ENCODE data around the gene IKBKE.

The IKBKE gene

DNA sequence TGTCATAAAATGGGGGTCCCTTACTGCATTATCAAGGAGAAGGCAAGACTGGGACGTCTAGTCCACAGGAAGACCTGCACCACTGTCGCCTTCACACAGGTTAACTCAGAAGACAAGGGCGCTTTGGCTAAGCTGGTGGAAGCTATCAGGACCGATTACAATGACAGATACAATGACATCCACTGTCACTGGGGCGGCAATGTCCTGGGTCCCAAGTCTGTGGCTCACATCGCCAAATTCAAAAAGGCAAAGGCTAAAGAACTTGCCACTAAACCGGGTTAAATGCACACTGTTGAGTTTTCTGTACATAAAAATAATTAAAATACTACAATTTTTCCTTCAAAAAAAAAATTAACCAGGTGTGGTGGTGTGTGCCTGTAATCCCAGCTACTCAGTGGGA, 59.1 kb downstream of the IKBKE start:
- H3K27ac ChIP-seq: no peak overlapping the region
- TF ChIP-seq ZFX (IDR thresholded peaks at IDR 0.05; ENCODE audit: borderline replicate concordance): no peak
- TF ChIP-seq, protein P1, sequence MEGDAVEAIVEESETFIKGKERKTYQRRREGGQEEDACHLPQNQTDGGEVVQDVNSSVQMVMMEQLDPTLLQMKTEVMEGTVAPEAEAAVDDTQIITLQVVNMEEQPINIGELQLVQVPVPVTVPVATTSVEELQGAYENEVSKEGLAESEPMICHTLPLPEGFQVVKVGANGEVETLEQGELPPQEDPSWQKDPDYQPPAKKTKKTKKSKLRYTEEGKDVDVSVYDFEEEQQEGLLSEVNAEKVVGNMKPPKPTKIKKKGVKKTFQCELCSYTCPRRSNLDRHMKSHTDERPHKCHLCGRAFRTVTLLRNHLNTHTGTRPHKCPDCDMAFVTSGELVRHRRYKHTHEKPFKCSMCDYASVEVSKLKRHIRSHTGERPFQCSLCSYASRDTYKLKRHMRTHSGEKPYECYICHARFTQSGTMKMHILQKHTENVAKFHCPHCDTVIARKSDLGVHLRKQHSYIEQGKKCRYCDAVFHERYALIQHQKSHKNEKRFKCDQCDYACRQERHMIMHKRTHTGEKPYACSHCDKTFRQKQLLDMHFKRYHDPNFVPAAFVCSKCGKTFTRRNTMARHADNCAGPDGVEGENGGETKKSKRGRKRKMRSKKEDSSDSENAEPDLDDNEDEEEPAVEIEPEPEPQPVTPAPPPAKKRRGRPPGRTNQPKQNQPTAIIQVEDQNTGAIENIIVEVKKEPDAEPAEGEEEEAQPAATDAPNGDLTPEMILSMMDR (IDR thresholded peaks at IDR 0.05): no peak

DNA sequence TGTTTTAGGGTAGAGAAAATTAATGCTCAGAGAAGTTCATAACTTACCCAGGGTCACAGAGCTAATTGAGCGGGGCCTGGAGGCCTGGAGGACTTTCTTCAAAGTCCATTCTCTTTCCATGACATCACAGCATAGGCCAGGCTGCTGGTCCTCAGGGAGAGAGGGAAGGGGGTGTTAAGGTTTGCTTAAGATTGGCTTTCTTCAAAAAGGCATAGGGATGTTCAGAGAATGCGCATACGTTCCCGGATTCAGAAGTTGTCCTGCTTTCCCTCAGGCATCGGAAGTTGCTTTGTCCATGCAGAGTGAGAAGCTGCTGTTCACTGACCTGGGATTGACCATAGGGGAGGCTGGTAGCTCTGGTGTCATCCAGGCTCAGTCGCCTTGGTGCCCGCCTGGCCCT, 62.1 kb downstream of the IKBKE start:
- TF ChIP-seq ZFX (IDR thresholded peaks at IDR 0.05; ENCODE audit: borderline replicate concordance): no peak
- TF ChIP-seq, protein P1 (IDR thresholded peaks at IDR 0.05): no peak

DNA sequence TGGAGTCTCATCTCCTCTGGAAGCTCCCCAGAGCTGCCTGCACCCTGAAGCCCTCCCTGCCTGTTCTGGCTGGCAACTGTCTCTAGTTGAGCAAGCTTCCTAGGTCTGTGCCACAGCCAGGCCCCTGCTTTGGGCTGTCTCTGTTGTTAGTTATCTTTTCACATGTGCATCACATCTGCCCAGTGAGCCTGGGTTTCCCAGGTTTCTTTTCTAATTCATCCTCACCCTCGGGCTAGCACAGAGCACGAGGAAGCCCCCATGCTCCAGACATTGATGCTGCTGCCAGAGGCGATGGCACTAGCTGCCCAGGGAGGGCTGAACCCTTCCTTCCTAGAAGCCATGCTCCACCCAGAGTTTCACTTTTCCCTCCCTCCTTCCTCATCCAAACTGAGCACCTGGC, 64.3 kb downstream of the IKBKE start:
- TF ChIP-seq, protein P1 (IDR thresholded peaks at IDR 0.05): no peak
- no peak for TF ChIP-seq ZFX (IDR thresholded peaks at IDR 0.05; ENCODE audit: borderline replicate concordance)
- H3K27ac ChIP-seq: no peak overlapping the region

More for the DNA sequence above, 62.1 kb downstream of the IKBKE start:
- H3K27ac ChIP-seq: no peak overlapping the region

DNA sequence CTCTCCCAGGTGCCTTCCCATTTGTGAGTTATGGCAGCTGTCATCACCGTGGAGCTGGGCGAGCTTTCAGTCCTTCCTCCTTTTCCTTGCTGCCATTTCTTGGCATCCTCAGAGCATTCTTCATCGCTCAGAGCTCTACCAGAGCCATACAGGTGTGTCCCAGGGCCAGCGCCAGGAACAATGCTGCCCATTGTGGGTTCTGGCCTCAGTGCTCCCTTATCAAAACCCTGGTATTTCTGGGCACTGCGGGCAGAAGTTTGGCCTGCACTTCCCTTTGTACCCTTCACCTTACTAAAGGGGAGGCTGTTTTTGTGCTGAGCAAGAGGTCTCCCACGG, 65.5 kb downstream of the IKBKE start:
- H3K27ac ChIP-seq: no peak overlapping the region
- TF ChIP-seq ZFX (IDR thresholded peaks at IDR 0.05; ENCODE audit: borderline replicate concordance): no peak
- TF ChIP-seq, protein P1 (IDR thresholded peaks at IDR 0.05): no peak

DNA sequence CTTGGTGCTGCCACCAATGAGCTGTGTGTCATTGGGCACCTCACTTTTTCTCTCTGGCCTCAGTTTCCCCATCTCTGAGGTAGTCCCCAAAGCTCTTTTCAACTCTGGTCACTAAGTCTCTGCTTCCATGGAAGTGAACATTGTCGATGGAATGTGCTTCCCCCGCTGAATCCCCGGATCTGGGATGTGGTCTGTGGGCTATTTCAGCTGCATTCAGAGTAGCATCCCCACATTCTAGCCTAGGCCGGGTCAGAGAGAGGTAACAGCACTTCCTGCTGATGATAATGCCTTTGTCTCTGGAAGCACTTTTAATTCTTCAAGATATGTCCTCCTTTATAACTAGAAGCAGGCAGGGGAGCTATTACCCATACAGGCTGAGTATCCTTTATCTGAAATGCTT, 66.9 kb downstream of the IKBKE start:
- no peak overlapping the region for H3K27ac ChIP-seq
- TF ChIP-seq, protein P1 (IDR thresholded peaks at IDR 0.05): no peak
- no peak for TF ChIP-seq ZFX (IDR thresholded peaks at IDR 0.05; ENCODE audit: borderline replicate concordance)

DNA sequence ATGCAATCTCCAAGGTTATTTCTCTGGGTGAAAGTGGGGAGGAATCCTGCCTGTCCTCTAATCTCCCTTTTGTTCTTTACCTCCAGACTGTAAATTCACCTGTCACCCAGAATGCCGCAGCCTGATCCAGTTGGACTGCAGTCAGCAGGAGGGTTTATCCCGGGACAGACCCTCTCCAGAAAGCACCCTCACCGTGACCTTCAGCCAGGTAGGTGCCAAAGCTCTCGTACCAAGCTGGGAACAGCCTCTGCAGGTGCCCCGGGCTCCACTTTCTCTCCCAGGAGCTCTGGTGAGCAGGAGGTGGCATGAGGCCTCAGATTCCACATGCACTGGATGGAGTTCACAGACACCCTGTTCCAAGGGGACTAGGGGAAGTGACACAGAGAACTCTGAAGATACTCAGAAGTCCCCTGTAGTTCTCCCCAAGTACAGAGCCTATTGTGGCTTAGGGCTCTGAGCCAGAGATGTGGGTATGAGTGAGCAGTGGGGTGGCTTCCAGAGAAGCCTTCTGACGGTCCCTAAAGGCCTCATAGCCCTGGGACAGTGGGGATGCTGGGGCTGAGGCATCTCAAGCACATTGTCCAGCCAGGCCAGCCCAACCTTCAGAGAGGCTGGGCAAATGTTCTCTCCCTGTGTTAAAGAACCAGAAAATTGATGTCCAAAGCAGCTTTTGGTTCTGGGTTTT, 68.0 kb downstream of the IKBKE start:
- H3K27ac ChIP-seq: no peak overlapping the region
- TF ChIP-seq, protein P1 (IDR thresholded peaks at IDR 0.05): no peak
- no peak for TF ChIP-seq ZFX (IDR thresholded peaks at IDR 0.05; ENCODE audit: borderline replicate concordance)

DNA sequence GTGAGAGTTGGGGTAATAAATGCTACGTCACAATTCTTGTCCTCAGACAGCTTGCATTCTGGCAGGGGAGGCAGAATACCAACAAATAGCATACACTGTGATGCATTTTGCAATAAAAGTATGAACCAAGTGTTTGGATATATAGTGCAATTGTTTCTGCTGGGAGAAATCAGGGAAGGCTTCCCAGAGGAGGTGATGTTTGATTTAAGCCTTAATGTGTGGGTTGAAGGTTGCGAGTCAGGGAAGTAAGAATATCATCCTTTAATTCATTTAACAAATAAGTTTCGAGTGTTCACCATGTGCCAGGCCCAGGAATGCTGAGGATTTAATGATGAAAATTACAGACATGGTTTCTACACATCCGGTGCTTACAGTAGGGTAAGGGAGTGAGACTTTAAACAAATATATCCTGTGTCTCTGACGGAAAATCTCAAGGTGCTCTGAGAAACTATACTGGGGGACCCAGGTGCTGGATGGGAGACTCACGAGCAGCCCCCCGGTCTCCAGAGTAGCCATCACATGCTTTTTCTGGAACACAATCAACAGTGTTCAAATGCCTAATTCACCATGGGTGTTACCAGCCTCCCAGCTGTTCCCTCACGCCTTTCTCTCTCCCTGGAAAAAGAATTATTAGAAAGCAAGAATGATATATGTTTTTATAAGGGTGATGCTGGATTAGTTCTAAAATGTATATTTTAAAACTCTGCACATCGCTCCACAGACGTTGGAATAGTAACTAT, 68.8 kb downstream of the IKBKE start:
- TF ChIP-seq, protein P1 (IDR thresholded peaks at IDR 0.05): no peak
- no peak for TF ChIP-seq ZFX (IDR thresholded peaks at IDR 0.05; ENCODE audit: borderline replicate concordance)
- no peak overlapping the region for H3K27ac ChIP-seq

Data from 22Rv1 (cell line).